SK-N-SH (cell line): Measurements from ENCODE around the gene CELSR1. TPM values are rescaled to one million over a fixed set of nuclear protein-coding genes. Genes with fewer than 3 reads are reported as not detected.

Source experiments
- CTCF ChIA-PET: fragments of 300-600, 350-600 bp; formaldehyde crosslinking; extraction: SDS; loops from one replicate; lab custom pipeline; 2021; lab: Yijun Ruan, JAX
- POLR2A ChIA-PET: fragments of 350-600 bp; sonication (Branson Sonifier 250); formaldehyde crosslinking; extraction: SDS; loops from one replicate; lab custom pipeline; 2020; ENCODE audit warnings: antibody characterized with exemption, inconsistent platforms; lab: Yijun Ruan, JAX
- DNase-seq: peaks from one replicate; pipeline ENCODE4 v3.0.0; 2012
- H2AFZ ChIP-seq: fragments of 200-600 bp; sonication (generic); 2 replicates; pipeline ENCODE4 v1.8.1; 2016; ENCODE audit warnings: antibody characterized with exemption, mild to moderate bottlenecking, low read depth
- H3F3A ChIP-seq: fragments of 200-600 bp; sonication (generic); replicated peaks from 2 replicates; pipeline ENCODE3; 2016; ENCODE audit warnings: antibody characterized with exemption, mild to moderate bottlenecking; ENCODE audit not compliant: insufficient read depth
- H3K27ac ChIP-seq, 2 experiments: fragments of 200-500 bp in 1 of 2; fragments of 200-600 bp in 1 of 2; sonication (Bioruptor generic) in 1 of 2; sonication (generic), shearing (Covaris generic) in 1 of 2; 2 replicates each; pipeline versions ENCODE4 v1.5.1 to v1.6.1; 2014 to 2016; ENCODE audit warnings: low read depth in 2 of 2, inconsistent platforms in 1 of 2, low read length in 1 of 2, mild to moderate bottlenecking in 1 of 2, mixed read lengths in 1 of 2
- H3K27me3 ChIP-seq: fragments of 200-600 bp; sonication (generic), shearing (Covaris generic); 2 replicates; pipeline ENCODE4 v1.6.1; 2016; ENCODE audit warnings: mixed run types; ENCODE audit not compliant: insufficient read depth
- H3K36me3 ChIP-seq, 2 experiments: fragments of 200-500 bp in 1 of 2; fragments of 200-600 bp in 1 of 2; sonication (Bioruptor generic) in 1 of 2; sonication (generic) in 1 of 2; replicated peaks in 1 of 2; 2 replicates each; pipeline versions ENCODE3 to v1.5.1; 2014 to 2016; ENCODE audit warnings: low read length in 1 of 2, mild to moderate bottlenecking in 1 of 2; ENCODE audit not compliant: insufficient read depth in 2 of 2, control insufficient read depth in 1 of 2
- H3K4me1 ChIP-seq, 2 experiments: fragments of 200-500 bp in 1 of 2; fragments of 200-600 bp in 1 of 2; sonication (Bioruptor generic) in 1 of 2; sonication (generic), shearing (Covaris generic) in 1 of 2; 2 replicates each; pipeline versions ENCODE4 v1.5.1 to v1.6.1; 2014 to 2016; ENCODE audit warnings: low read depth in 1 of 2, low read length in 1 of 2, mixed run types in 1 of 2; ENCODE audit not compliant: insufficient read depth in 2 of 2, control insufficient read depth in 1 of 2
- H3K4me2 ChIP-seq: fragments of 200-600 bp; sonication (generic), shearing (Covaris generic); 2 replicates; pipeline ENCODE4 v1.6.1; 2017; ENCODE audit warnings: mixed run types
- H3K4me3 ChIP-seq, 2 experiments: fragments of 200-500 bp in 1 of 2; fragments of 200-600 bp in 1 of 2; sonication (Bioruptor generic) in 1 of 2; sonication (generic), shearing (Covaris generic) in 1 of 2; 2 replicates each; pipeline versions ENCODE4 v1.5.1 to v1.8.1; 2014 to 2016; ENCODE audit warnings: low read depth in 2 of 2, inconsistent platforms in 1 of 2, low read length in 1 of 2, mild to moderate bottlenecking in 1 of 2, mixed read lengths in 1 of 2, moderate library complexity in 1 of 2
- H3K79me2 ChIP-seq: fragments of 200-600 bp; sonication (generic); 2 replicates; pipeline ENCODE4 v1.8.1; 2017; ENCODE audit warnings: mild to moderate bottlenecking; ENCODE audit not compliant: insufficient read depth
- H3K9ac ChIP-seq: fragments of 200-600 bp; sonication (generic); 2 replicates; pipeline ENCODE4 v1.6.1; 2017; ENCODE audit warnings: mixed run types
- H3K9me2 ChIP-seq: fragments of 200-600 bp; sonication (generic); 2 replicates; pipeline ENCODE4 v1.6.1; 2017; ENCODE audit warnings: mixed run types
- H3K9me3 ChIP-seq: fragments of 200-600 bp; sonication (generic); 2 replicates; pipeline ENCODE4 v1.6.1; 2017; ENCODE audit warnings: mixed run types, mild to moderate bottlenecking, moderate library complexity
- H4K20me1 ChIP-seq: fragments of 200-600 bp; sonication (generic); 2 replicates; pipeline ENCODE4 v1.6.1; 2017; ENCODE audit warnings: mild to moderate bottlenecking, mixed run types; ENCODE audit not compliant: insufficient read depth
- CHD2 ChIP-seq: fragments of 150-350 bp; IDR thresholded peaks from 2 replicates; pipeline ENCODE4 v1.6.1; 2018; ENCODE audit warnings: low read length; ENCODE audit not compliant: partially characterized antibody
- ELF1 ChIP-seq: IDR thresholded peaks from 2 replicates; pipeline ENCODE4 v1.4.0; 2012
- FOXJ3 ChIP-seq: sonication (generic); formaldehyde crosslinking; IDR thresholded peaks from 2 replicates; pipeline ENCODE4 v1.5.1; 2020; ENCODE audit warnings: mild to moderate bottlenecking, missing genetic modification reagents
- GABPA ChIP-seq: IDR thresholded peaks from 2 replicates; pipeline ENCODE4 v1.4.0; 2012; ENCODE audit warnings: low read depth, mild to moderate bottlenecking
- MEF2A ChIP-seq: IDR thresholded peaks from 2 replicates; pipeline ENCODE4 v1.4.0; 2012; ENCODE audit warnings: low read depth, borderline replicate concordance
- NFIC ChIP-seq: IDR thresholded peaks from 2 replicates; pipeline ENCODE4 v1.4.0; 2012; ENCODE audit warnings: borderline replicate concordance
- POLR2AphosphoS5 ChIP-seq: IDR thresholded peaks from 2 replicates; pipeline ENCODE4 v1.6.1; 2012; ENCODE audit warnings: low read depth, low read length
- RAD21 ChIP-seq: IDR thresholded peaks from 2 replicates; pipeline ENCODE4 v1.6.1; 2012; ENCODE audit warnings: mild to moderate bottlenecking, low read length
- RXRA ChIP-seq: IDR thresholded peaks from 2 replicates; pipeline ENCODE4 v1.4.0; 2012; ENCODE audit warnings: low read depth, mild to moderate bottlenecking, borderline replicate concordance
- TAF1 ChIP-seq: IDR thresholded peaks from 2 replicates; pipeline ENCODE4 v1.6.1; 2012; ENCODE audit warnings: low read depth, mild to moderate bottlenecking, low read length, moderate library complexity, borderline replicate concordance
- TCF12 ChIP-seq: IDR thresholded peaks from 2 replicates; pipeline ENCODE4 v1.4.0; 2012
- YY1 ChIP-seq: IDR thresholded peaks from 2 replicates; pipeline ENCODE4 v1.4.0; 2012; ENCODE audit warnings: low read depth, mild to moderate bottlenecking
- WGBS: methylation state at CpG from one replicate; pipeline ENCODE4 v1.1.6; 2017; ENCODE audit warnings: low lambda C conversion rate; 5-methylcytosine and 5-hydroxymethylcytosine counted together
- polyA plus RNA-seq, 3 experiments: library from polyadenylated mRNA; depleted of rRNA; stranded (reverse); fragments of >200 nt; gene quantifications; 2 replicates each; pipeline ENCODE4 v1.2.3, GENCODE V29; 2012
- TF ChIP-seq, protein P1 (sequence below): fragments of 150-350 bp; IDR thresholded peaks from 2 replicates; pipeline ENCODE4 v1.6.1; 2017; ENCODE audit warnings: antibody characterized with exemption, low read length, low read depth, borderline replicate concordance
- TF ChIP-seq, protein P2 (sequence below): IDR thresholded peaks from 2 replicates; pipeline ENCODE4 v1.4.0; 2012; ENCODE audit warnings: low read depth, borderline replicate concordance
- TF ChIP-seq, protein P3 (sequence below): IDR thresholded peaks from 2 replicates; pipeline ENCODE4; 2012
- TF ChIP-seq, protein P4 (sequence below): IDR thresholded peaks from 2 replicates; pipeline ENCODE4 v1.4.0; 2012; ENCODE audit warnings: low read depth
- TF ChIP-seq, protein P5 (sequence below): fragments of 150-350 bp; IDR thresholded peaks from 2 replicates; pipeline ENCODE4 v1.6.1; 2016; ENCODE audit warnings: mild to moderate bottlenecking, low read depth, low read length
- TF ChIP-seq, protein P6 (sequence below): fragments of 200-600 bp; sonication (generic); IDR thresholded peaks from 2 replicates; pipeline ENCODE4 v1.6.1; 2017; ENCODE audit warnings: antibody characterized with exemption, mild to moderate bottlenecking, moderate library complexity

CELSR1 gene
- polyA plus RNA-seq, 1 of the 3 experiments (the other 2 are of a cell fraction) = 5.0 TPM

DNA sequence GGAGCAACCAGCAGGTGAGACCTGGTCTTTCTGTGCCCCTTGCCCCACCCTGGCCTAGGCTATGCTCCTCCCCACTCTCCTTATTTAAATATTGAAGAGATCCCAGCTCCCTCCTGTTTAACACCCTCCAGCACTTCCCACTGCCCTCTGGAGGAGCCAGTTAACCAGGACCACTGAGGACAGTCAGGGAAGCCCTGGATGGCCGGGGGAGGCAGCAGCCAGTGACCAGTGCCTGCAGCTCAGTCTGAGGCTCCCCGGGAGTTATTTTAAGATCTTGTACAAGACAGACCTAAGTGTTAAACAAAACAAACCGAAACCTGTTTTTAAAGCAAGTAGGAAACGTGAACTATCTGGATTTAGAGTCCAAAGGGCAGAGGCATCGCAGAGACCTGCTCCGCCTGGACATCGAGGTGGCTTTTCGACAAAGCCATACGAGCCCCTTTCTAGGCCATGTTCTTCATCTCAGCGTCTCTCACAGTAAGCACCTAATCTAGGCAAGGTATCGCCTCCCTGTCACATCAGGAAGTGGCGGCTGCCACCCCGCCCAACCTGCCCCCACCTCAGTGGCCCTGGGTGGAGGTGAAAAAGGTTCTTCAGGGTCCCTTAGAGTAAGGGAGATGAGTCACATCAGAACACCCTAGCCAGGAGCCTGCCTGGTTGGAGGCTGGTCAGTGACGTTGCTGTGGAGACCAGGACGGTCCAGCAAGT is 166.7 kb downstream of the CELSR1 start:
- Histone ChIP-seq H3K4me1 (no peaks in the 10 kb centered on the region; a peak in 1 of 4 replicates), H3K9me3 (no peaks in the 10 kb centered on the region; the same call in 1 of the 2 replicates), H3K27ac (no peak overlapping the region), H3K4me2 (no peak overlapping the region), H3K9ac (no peak overlapping the region), H3K9me2 (no peaks in the 10 kb centered on the region), H2AFZ (no peak overlapping the region), H3K79me2 (no peaks in the 10 kb centered on the region), H3K27me3 (no peaks in the 10 kb centered on the region), H3F3A (no peaks in the 10 kb centered on the region), H3K36me3 (no peaks in the 10 kb centered on the region), H4K20me1 (no peaks in the 10 kb centered on the region), H3K4me3 (no peak overlapping the region)
- TF ChIP-seq POLR2AphosphoS5 (no peak), MEF2A (no peak), ELF1 (no peak), NFIC (no peak), GABPA (no peak), RXRA (no peak), TAF1 (no peak), YY1 (no peak), CHD2 (no peak), FOXJ3 (no peak), TCF12 (no peak), RAD21 (no peak)
- TF ChIP-seq, protein P1, sequence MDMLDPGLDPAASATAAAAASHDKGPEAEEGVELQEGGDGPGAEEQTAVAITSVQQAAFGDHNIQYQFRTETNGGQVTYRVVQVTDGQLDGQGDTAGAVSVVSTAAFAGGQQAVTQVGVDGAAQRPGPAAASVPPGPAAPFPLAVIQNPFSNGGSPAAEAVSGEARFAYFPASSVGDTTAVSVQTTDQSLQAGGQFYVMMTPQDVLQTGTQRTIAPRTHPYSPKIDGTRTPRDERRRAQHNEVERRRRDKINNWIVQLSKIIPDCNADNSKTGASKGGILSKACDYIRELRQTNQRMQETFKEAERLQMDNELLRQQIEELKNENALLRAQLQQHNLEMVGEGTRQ = no peak
- TF ChIP-seq, protein P2, sequence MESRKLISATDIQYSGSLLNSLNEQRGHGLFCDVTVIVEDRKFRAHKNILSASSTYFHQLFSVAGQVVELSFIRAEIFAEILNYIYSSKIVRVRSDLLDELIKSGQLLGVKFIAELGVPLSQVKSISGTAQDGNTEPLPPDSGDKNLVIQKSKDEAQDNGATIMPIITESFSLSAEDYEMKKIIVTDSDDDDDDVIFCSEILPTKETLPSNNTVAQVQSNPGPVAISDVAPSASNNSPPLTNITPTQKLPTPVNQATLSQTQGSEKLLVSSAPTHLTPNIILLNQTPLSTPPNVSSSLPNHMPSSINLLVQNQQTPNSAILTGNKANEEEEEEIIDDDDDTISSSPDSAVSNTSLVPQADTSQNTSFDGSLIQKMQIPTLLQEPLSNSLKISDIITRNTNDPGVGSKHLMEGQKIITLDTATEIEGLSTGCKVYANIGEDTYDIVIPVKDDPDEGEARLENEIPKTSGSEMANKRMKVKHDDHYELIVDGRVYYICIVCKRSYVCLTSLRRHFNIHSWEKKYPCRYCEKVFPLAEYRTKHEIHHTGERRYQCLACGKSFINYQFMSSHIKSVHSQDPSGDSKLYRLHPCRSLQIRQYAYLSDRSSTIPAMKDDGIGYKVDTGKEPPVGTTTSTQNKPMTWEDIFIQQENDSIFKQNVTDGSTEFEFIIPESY = no peak
- TF ChIP-seq, protein P3, sequence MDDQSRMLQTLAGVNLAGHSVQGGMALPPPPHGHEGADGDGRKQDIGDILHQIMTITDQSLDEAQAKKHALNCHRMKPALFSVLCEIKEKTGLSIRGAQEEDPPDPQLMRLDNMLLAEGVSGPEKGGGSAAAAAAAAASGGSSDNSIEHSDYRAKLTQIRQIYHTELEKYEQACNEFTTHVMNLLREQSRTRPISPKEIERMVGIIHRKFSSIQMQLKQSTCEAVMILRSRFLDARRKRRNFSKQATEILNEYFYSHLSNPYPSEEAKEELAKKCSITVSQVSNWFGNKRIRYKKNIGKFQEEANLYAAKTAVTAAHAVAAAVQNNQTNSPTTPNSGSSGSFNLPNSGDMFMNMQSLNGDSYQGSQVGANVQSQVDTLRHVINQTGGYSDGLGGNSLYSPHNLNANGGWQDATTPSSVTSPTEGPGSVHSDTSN = no peak
- TF ChIP-seq, protein P4, sequence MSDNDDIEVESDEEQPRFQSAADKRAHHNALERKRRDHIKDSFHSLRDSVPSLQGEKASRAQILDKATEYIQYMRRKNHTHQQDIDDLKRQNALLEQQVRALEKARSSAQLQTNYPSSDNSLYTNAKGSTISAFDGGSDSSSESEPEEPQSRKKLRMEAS = no peak
- TF ChIP-seq, protein P5, sequence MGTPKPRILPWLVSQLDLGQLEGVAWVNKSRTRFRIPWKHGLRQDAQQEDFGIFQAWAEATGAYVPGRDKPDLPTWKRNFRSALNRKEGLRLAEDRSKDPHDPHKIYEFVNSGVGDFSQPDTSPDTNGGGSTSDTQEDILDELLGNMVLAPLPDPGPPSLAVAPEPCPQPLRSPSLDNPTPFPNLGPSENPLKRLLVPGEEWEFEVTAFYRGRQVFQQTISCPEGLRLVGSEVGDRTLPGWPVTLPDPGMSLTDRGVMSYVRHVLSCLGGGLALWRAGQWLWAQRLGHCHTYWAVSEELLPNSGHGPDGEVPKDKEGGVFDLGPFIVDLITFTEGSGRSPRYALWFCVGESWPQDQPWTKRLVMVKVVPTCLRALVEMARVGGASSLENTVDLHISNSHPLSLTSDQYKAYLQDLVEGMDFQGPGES = no peak
- TF ChIP-seq, protein P6, sequence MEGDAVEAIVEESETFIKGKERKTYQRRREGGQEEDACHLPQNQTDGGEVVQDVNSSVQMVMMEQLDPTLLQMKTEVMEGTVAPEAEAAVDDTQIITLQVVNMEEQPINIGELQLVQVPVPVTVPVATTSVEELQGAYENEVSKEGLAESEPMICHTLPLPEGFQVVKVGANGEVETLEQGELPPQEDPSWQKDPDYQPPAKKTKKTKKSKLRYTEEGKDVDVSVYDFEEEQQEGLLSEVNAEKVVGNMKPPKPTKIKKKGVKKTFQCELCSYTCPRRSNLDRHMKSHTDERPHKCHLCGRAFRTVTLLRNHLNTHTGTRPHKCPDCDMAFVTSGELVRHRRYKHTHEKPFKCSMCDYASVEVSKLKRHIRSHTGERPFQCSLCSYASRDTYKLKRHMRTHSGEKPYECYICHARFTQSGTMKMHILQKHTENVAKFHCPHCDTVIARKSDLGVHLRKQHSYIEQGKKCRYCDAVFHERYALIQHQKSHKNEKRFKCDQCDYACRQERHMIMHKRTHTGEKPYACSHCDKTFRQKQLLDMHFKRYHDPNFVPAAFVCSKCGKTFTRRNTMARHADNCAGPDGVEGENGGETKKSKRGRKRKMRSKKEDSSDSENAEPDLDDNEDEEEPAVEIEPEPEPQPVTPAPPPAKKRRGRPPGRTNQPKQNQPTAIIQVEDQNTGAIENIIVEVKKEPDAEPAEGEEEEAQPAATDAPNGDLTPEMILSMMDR = no peak
- ChIA-PET POLR2A (interaction anchor here (0.5 kb wide), 1 partner anchor 10 kb away, joined by 3 read pairs; no protein-coding TSS in a partner anchor), CTCF (interaction anchor here (1.2 to 2.2 kb wide), 2 partner anchors 171 to 172 kb away, joined by 3 to 8 read pairs; no protein-coding TSS in a partner anchor)
- 79% methylated on average over 15 of the region's 15 CpGs for WGBS
- no peak for DNase-seq
